SK-N-SH (cell line): Measurements from ENCODE around the gene P2RY11. TPM values are rescaled to one million over a fixed set of nuclear protein-coding genes. Genes with fewer than 3 reads are reported as not detected.

Experiments used
- CTCF ChIA-PET: fragments of 300-600, 350-600 bp; formaldehyde crosslinking; extraction: SDS; loops from one replicate; lab custom pipeline; 2021; lab: Yijun Ruan, JAX
- POLR2A ChIA-PET: fragments of 350-600 bp; sonication (Branson Sonifier 250); formaldehyde crosslinking; extraction: SDS; loops from one replicate; lab custom pipeline; 2020; ENCODE audit warnings: antibody characterized with exemption, inconsistent platforms; lab: Yijun Ruan, JAX
- DNase-seq: peaks from one replicate; pipeline ENCODE4 v3.0.0; 2012
- H2AFZ ChIP-seq: fragments of 200-600 bp; sonication (generic); 2 replicates; pipeline ENCODE4 v1.8.1; 2016; ENCODE audit warnings: antibody characterized with exemption, mild to moderate bottlenecking, low read depth
- H3F3A ChIP-seq: fragments of 200-600 bp; sonication (generic); replicated peaks from 2 replicates; pipeline ENCODE3; 2016; ENCODE audit warnings: antibody characterized with exemption, mild to moderate bottlenecking; ENCODE audit not compliant: insufficient read depth
- H3K27ac ChIP-seq, 2 experiments: fragments of 200-500 bp in 1 of 2; fragments of 200-600 bp in 1 of 2; sonication (Bioruptor generic) in 1 of 2; sonication (generic), shearing (Covaris generic) in 1 of 2; 2 replicates each; pipeline versions ENCODE4 v1.5.1 to v1.6.1; 2014 to 2016; ENCODE audit warnings: low read depth in 2 of 2, inconsistent platforms in 1 of 2, low read length in 1 of 2, mild to moderate bottlenecking in 1 of 2, mixed read lengths in 1 of 2
- H3K27me3 ChIP-seq: fragments of 200-600 bp; sonication (generic), shearing (Covaris generic); 2 replicates; pipeline ENCODE4 v1.6.1; 2016; ENCODE audit warnings: mixed run types; ENCODE audit not compliant: insufficient read depth
- H3K36me3 ChIP-seq, 2 experiments: fragments of 200-500 bp in 1 of 2; fragments of 200-600 bp in 1 of 2; sonication (Bioruptor generic) in 1 of 2; sonication (generic) in 1 of 2; replicated peaks in 1 of 2; 2 replicates each; pipeline versions ENCODE3 to v1.5.1; 2014 to 2016; ENCODE audit warnings: low read length in 1 of 2, mild to moderate bottlenecking in 1 of 2; ENCODE audit not compliant: insufficient read depth in 2 of 2, control insufficient read depth in 1 of 2
- H3K4me1 ChIP-seq, 2 experiments: fragments of 200-500 bp in 1 of 2; fragments of 200-600 bp in 1 of 2; sonication (Bioruptor generic) in 1 of 2; sonication (generic), shearing (Covaris generic) in 1 of 2; 2 replicates each; pipeline versions ENCODE4 v1.5.1 to v1.6.1; 2014 to 2016; ENCODE audit warnings: low read depth in 1 of 2, low read length in 1 of 2, mixed run types in 1 of 2; ENCODE audit not compliant: insufficient read depth in 2 of 2, control insufficient read depth in 1 of 2
- H3K4me2 ChIP-seq: fragments of 200-600 bp; sonication (generic), shearing (Covaris generic); 2 replicates; pipeline ENCODE4 v1.6.1; 2017; ENCODE audit warnings: mixed run types
- H3K4me3 ChIP-seq, 2 experiments: fragments of 200-500 bp in 1 of 2; fragments of 200-600 bp in 1 of 2; sonication (Bioruptor generic) in 1 of 2; sonication (generic), shearing (Covaris generic) in 1 of 2; 2 replicates each; pipeline versions ENCODE4 v1.5.1 to v1.8.1; 2014 to 2016; ENCODE audit warnings: low read depth in 2 of 2, inconsistent platforms in 1 of 2, low read length in 1 of 2, mild to moderate bottlenecking in 1 of 2, mixed read lengths in 1 of 2, moderate library complexity in 1 of 2
- H3K79me2 ChIP-seq: fragments of 200-600 bp; sonication (generic); 2 replicates; pipeline ENCODE4 v1.8.1; 2017; ENCODE audit warnings: mild to moderate bottlenecking; ENCODE audit not compliant: insufficient read depth
- H3K9ac ChIP-seq: fragments of 200-600 bp; sonication (generic); 2 replicates; pipeline ENCODE4 v1.6.1; 2017; ENCODE audit warnings: mixed run types
- H3K9me2 ChIP-seq: fragments of 200-600 bp; sonication (generic); 2 replicates; pipeline ENCODE4 v1.6.1; 2017; ENCODE audit warnings: mixed run types
- H3K9me3 ChIP-seq: fragments of 200-600 bp; sonication (generic); 2 replicates; pipeline ENCODE4 v1.6.1; 2017; ENCODE audit warnings: mixed run types, mild to moderate bottlenecking, moderate library complexity
- H4K20me1 ChIP-seq: fragments of 200-600 bp; sonication (generic); 2 replicates; pipeline ENCODE4 v1.6.1; 2017; ENCODE audit warnings: mild to moderate bottlenecking, mixed run types; ENCODE audit not compliant: insufficient read depth
- CHD2 ChIP-seq: fragments of 150-350 bp; IDR thresholded peaks from 2 replicates; pipeline ENCODE4 v1.6.1; 2018; ENCODE audit warnings: low read length; ENCODE audit not compliant: partially characterized antibody
- CTCF ChIP-seq: fragments of 200-600 bp; sonication (generic); IDR thresholded peaks from 2 replicates; pipeline ENCODE4 v1.6.1; 2017; ENCODE audit warnings: antibody characterized with exemption, mild to moderate bottlenecking, moderate library complexity
- ELF1 ChIP-seq: IDR thresholded peaks from 2 replicates; pipeline ENCODE4 v1.4.0; 2012
- EP300 ChIP-seq, 2 experiments: IDR thresholded peaks; 2 replicates each; pipeline versions ENCODE4 v1.4.0 to v1.6.1; 2012; ENCODE audit warnings: borderline replicate concordance in 1 of 2, low read depth in 1 of 2, low read length in 1 of 2
- FOSL2 ChIP-seq: IDR thresholded peaks from 2 replicates; pipeline ENCODE4 v1.4.0; 2012; ENCODE audit warnings: low read depth, mild to moderate bottlenecking, moderate library complexity, borderline replicate concordance
- FOXJ3 ChIP-seq: sonication (generic); formaldehyde crosslinking; IDR thresholded peaks from 2 replicates; pipeline ENCODE4 v1.5.1; 2020; ENCODE audit warnings: mild to moderate bottlenecking, missing genetic modification reagents
- GABPA ChIP-seq: IDR thresholded peaks from 2 replicates; pipeline ENCODE4 v1.4.0; 2012; ENCODE audit warnings: low read depth, mild to moderate bottlenecking
- JUND ChIP-seq: IDR thresholded peaks from 2 replicates; pipeline ENCODE4 v1.4.0; 2012
- MEF2A ChIP-seq: IDR thresholded peaks from 2 replicates; pipeline ENCODE4 v1.4.0; 2012; ENCODE audit warnings: low read depth, borderline replicate concordance
- NFIC ChIP-seq: IDR thresholded peaks from 2 replicates; pipeline ENCODE4 v1.4.0; 2012; ENCODE audit warnings: borderline replicate concordance
- PBX3 ChIP-seq: IDR thresholded peaks from 2 replicates; pipeline ENCODE4; 2012
- RAD21 ChIP-seq: IDR thresholded peaks from 2 replicates; pipeline ENCODE4 v1.6.1; 2012; ENCODE audit warnings: mild to moderate bottlenecking, low read length
- RCOR1 ChIP-seq: fragments of 150-350 bp; IDR thresholded peaks from 2 replicates; pipeline ENCODE4 v1.6.1; 2017; ENCODE audit warnings: antibody characterized with exemption, low read length
- RXRA ChIP-seq: IDR thresholded peaks from 2 replicates; pipeline ENCODE4 v1.4.0; 2012; ENCODE audit warnings: low read depth, mild to moderate bottlenecking, borderline replicate concordance
- SIN3A ChIP-seq: IDR thresholded peaks from 2 replicates; pipeline ENCODE4 v1.6.1; 2012; ENCODE audit warnings: low read depth, mild to moderate bottlenecking, low read length, moderate library complexity, borderline replicate concordance
- SMC3 ChIP-seq: IDR thresholded peaks from 2 replicates; pipeline ENCODE4 v1.6.1; 2012; ENCODE audit warnings: low read depth, low read length, improper control_type of control experiment
- TCF12 ChIP-seq: IDR thresholded peaks from 2 replicates; pipeline ENCODE4 v1.4.0; 2012
- TEAD4 ChIP-seq: IDR thresholded peaks from 2 replicates; pipeline ENCODE4 v1.4.0; 2012; ENCODE audit warnings: mild to moderate bottlenecking, borderline replicate concordance; ENCODE audit not compliant: insufficient read depth
- USF2 ChIP-seq: fragments of 150-350 bp; IDR thresholded peaks from 2 replicates; pipeline ENCODE4 v1.6.1; 2017; ENCODE audit warnings: antibody characterized with exemption, low read length, low read depth, borderline replicate concordance
- WGBS: methylation state at CpG from one replicate; pipeline ENCODE4 v1.1.6; 2017; ENCODE audit warnings: low lambda C conversion rate; 5-methylcytosine and 5-hydroxymethylcytosine counted together
- polyA plus RNA-seq, 3 experiments: library from polyadenylated mRNA; depleted of rRNA; stranded (reverse); fragments of >200 nt; gene quantifications; 2 replicates each; pipeline ENCODE4 v1.2.3, GENCODE V29; 2012

Gene P2RY11
- polyA plus RNA-seq, 1 of the 3 experiments (the other 2 are of a cell fraction): 6.8 TPM

- DNase-seq: no peak
- no peaks in the 10 kb centered on the region for H3K9me2 ChIP-seq
- CTCF ChIA-PET: interaction anchor here (0.7 to 1.1 kb wide), 2 partner anchors 12 to 41 kb away, joined by 3 to 5 read pairs; no protein-coding TSS in a partner anchor
These were observed 14.7 kb downstream of the P2RY11 start for GRCh38 chr19:10126213-10126639.

GRCh38 chr19:10132905-10133304 lies 21.4 kb downstream of the P2RY11 start:
- H3K9me3 ChIP-seq: no peaks in the 10 kb centered on the region
- 0 out of 2 replicates have a peak, but pooled peaks cover 4% of the 10 kb centered on the region for H3K79me2 ChIP-seq
- CTCF ChIA-PET: interaction anchor here (0.9 to 1.9 kb wide), 4 partner anchors 9 to 117 kb away, joined by 3 to 6 read pairs (median 4); no protein-coding TSS in a partner anchor
- H3K4me3 ChIP-seq: no peak overlapping the region
- no peak for TF ChIP-seq FOSL2
- TF ChIP-seq JUND: no peak
- TF ChIP-seq ELF1: no peak
- TF ChIP-seq RXRA: no peak
- no peak for TF ChIP-seq TEAD4
- TF ChIP-seq SMC3: no peak
- no peak for TF ChIP-seq USF2
- TF ChIP-seq FOXJ3: no peak
- no peak for TF ChIP-seq RCOR1
- TF ChIP-seq NFIC: no peak
- no peak for TF ChIP-seq EP300 (IDR thresholded peaks at IDR 0.05; ENCODE audit: borderline replicate concordance in 1 of 2, low read depth in 1 of 2, low read length in 1 of 2)
- no peak for TF ChIP-seq PBX3
- TF ChIP-seq RAD21: no peak
- TF ChIP-seq MEF2A: no peak
- no peaks in the 10 kb centered on the region for H4K20me1 ChIP-seq
- peaks cover 9% of the 10 kb centered on the region for H3F3A ChIP-seq
- 92% methylated on average over 6 of the region's 7 CpGs for WGBS
- no peak overlapping the region for H2AFZ ChIP-seq
- H3K36me3 ChIP-seq: peaks cover 33 to 39% of the 10 kb centered on the region in 2 experiments
- DNase-seq: no peak
- POLR2A ChIA-PET: no interaction called here
- H3K9me2 ChIP-seq: no peaks in the 10 kb centered on the region
- no peak overlapping the region for H3K27ac ChIP-seq
- H3K9ac ChIP-seq: no peak overlapping the region
- H3K27me3 ChIP-seq: no peaks in the 10 kb centered on the region
- no peak overlapping the region for H3K4me2 ChIP-seq
- peaks cover 0 to 10% of the 10 kb centered on the region in 2 experiments; a peak in 1 of 4 replicates for H3K4me1 ChIP-seq

More at GRCh38 chr19:10126213-10126639, 14.7 kb downstream of the P2RY11 start:
- Histone ChIP-seq H3F3A (peaks cover 31% of the 10 kb centered on the region), H3K4me3 (no peak overlapping the region), H3K27ac (no peak overlapping the region), H3K4me2 (no peak overlapping the region), H2AFZ (no peak overlapping the region), H3K9me3 (no peaks in the 10 kb centered on the region), H3K36me3 (peaks cover 0 to 6% of the 10 kb centered on the region in 2 experiments), H4K20me1 (no peaks in the 10 kb centered on the region), H3K27me3 (no peaks in the 10 kb centered on the region), H3K79me2 (no peaks in the 10 kb centered on the region), H3K9ac (no peak overlapping the region), H3K4me1 (no peaks in the 10 kb centered on the region)
- 96% methylated on average over 4 of the region's 4 CpGs for WGBS
- TF ChIP-seq JUND: no peak
- no peak for TF ChIP-seq TCF12
- no peak for TF ChIP-seq SIN3A
- TF ChIP-seq RCOR1: no peak
- TF ChIP-seq RXRA: no peak
- no peak for TF ChIP-seq CTCF
- no peak for TF ChIP-seq CHD2
- TF ChIP-seq GABPA: no peak
- no peak for TF ChIP-seq EP300 (IDR thresholded peaks at IDR 0.05; ENCODE audit: borderline replicate concordance in 1 of 2, low read depth in 1 of 2, low read length in 1 of 2)
- POLR2A ChIA-PET: no interaction called here
